Astrocyte (in vitro differentiated cells and primary cell): ENCODE results near the gene PHAF1. TPM values are rescaled to one million over a fixed set of nuclear protein-coding genes. Genes with fewer than 3 reads are reported as not detected.
A peak's percentile ranks its signal among the peaks of the same experiment; 100 is the strongest.

Experiments used
- DNase-seq: peaks from one replicate; pipeline ENCODE4 v3.0.0-alpha.2; 2010; ENCODE audit warnings: low read depth
- FAIRE-seq: peaks from 2 replicates; lab custom pipeline; 2011; peaks lifted over from hg19 to GRCh38; lab: Jason Lieb, UNC
- H2AFZ ChIP-seq: 2 replicates; pipeline ENCODE4 v1.6.0; 2012; ENCODE audit warnings: low read depth, low read length, inconsistent platforms
- H3K27ac ChIP-seq: 2 replicates; pipeline ENCODE4 v1.5.1; 2011; ENCODE audit warnings: low read depth, low read length, inconsistent platforms
- H3K27me3 ChIP-seq: 2 replicates; pipeline ENCODE4 v1.6.0; 2011; ENCODE audit warnings: low read length, inconsistent platforms; ENCODE audit not compliant: insufficient read depth
- H3K36me3 ChIP-seq: 2 replicates; pipeline ENCODE4 v1.5.1; 2011; ENCODE audit warnings: low read length, inconsistent platforms; ENCODE audit not compliant: insufficient read depth
- H3K4me1 ChIP-seq: 2 replicates; pipeline ENCODE4 v1.5.1; 2011; ENCODE audit warnings: low read length, inconsistent platforms; ENCODE audit not compliant: insufficient read depth
- H3K4me2 ChIP-seq: 2 replicates; pipeline ENCODE4 v1.6.0; 2012; ENCODE audit warnings: low read length, inconsistent platforms
- H3K4me3 ChIP-seq: 2 replicates; pipeline ENCODE4 v1.5.1; 2011; ENCODE audit warnings: low read depth, mild to moderate bottlenecking, low read length, inconsistent platforms; ENCODE audit not compliant: insufficient read depth
- H3K79me2 ChIP-seq: 2 replicates; pipeline ENCODE4 v1.6.0; 2012; ENCODE audit warnings: mild to moderate bottlenecking, low read length, inconsistent platforms; ENCODE audit not compliant: insufficient read depth
- H3K9ac ChIP-seq: 2 replicates; pipeline ENCODE4 v1.6.0; 2012; ENCODE audit warnings: mild to moderate bottlenecking, low read length, inconsistent platforms
- H3K9me3 ChIP-seq: 2 replicates; pipeline ENCODE4 v1.5.1; 2012; ENCODE audit warnings: low read depth, mild to moderate bottlenecking, low read length, inconsistent platforms; ENCODE audit not compliant: insufficient read depth
- H4K20me1 ChIP-seq: 2 replicates; pipeline ENCODE4 v1.6.0; 2012; ENCODE audit warnings: low read length, inconsistent platforms; ENCODE audit not compliant: insufficient read depth
- H3K27ac Mint-ChIP-seq: one replicate; pipeline ENCODE4 v1.8.0; 2021; ENCODE audit warnings: mild to moderate bottlenecking, mixed read lengths; ENCODE audit not compliant: unreplicated experiment
- H3K27me3 Mint-ChIP-seq: one replicate; pipeline ENCODE4 v1.8.0; 2021; ENCODE audit warnings: low read depth, mixed read lengths; ENCODE audit not compliant: unreplicated experiment
- H3K36me3 Mint-ChIP-seq: one replicate; pipeline ENCODE4 v1.8.0; 2021; ENCODE audit warnings: low read depth, mixed read lengths; ENCODE audit not compliant: unreplicated experiment
- H3K4me1 Mint-ChIP-seq: one replicate; pipeline ENCODE4 v1.8.0; 2021; ENCODE audit warnings: low read depth, mixed read lengths; ENCODE audit not compliant: unreplicated experiment
- H3K4me3 Mint-ChIP-seq: one replicate; pipeline ENCODE4 v1.8.0; 2021; ENCODE audit warnings: mild to moderate bottlenecking, moderate library complexity, mixed read lengths; ENCODE audit not compliant: unreplicated experiment
- H3K9me3 Mint-ChIP-seq: one replicate; pipeline ENCODE4 v1.8.0; 2021; ENCODE audit warnings: mild to moderate bottlenecking, mixed read lengths; ENCODE audit not compliant: unreplicated experiment
- CTCF ChIP-seq: IDR thresholded peaks from 2 replicates; pipeline ENCODE4 v1.5.1; 2011; ENCODE audit warnings: low read depth, mild to moderate bottlenecking, inconsistent platforms, low read length, moderate library complexity; ENCODE audit not compliant: insufficient read depth
- EZH2 ChIP-seq: IDR thresholded peaks from 2 replicates; pipeline ENCODE4 v1.6.1; 2012; ENCODE audit warnings: mild to moderate bottlenecking, low read length, inconsistent platforms; ENCODE audit not compliant: insufficient read depth
- total RNA-seq: library from RNA; stranded (reverse); gene quantifications from 2 replicates; pipeline ENCODE4 v1.2.1, GENCODE V29; 2021

PHAF1 gene
- total RNA-seq, 1 donor from 2014 or later = 17.1 TPM

DNA sequence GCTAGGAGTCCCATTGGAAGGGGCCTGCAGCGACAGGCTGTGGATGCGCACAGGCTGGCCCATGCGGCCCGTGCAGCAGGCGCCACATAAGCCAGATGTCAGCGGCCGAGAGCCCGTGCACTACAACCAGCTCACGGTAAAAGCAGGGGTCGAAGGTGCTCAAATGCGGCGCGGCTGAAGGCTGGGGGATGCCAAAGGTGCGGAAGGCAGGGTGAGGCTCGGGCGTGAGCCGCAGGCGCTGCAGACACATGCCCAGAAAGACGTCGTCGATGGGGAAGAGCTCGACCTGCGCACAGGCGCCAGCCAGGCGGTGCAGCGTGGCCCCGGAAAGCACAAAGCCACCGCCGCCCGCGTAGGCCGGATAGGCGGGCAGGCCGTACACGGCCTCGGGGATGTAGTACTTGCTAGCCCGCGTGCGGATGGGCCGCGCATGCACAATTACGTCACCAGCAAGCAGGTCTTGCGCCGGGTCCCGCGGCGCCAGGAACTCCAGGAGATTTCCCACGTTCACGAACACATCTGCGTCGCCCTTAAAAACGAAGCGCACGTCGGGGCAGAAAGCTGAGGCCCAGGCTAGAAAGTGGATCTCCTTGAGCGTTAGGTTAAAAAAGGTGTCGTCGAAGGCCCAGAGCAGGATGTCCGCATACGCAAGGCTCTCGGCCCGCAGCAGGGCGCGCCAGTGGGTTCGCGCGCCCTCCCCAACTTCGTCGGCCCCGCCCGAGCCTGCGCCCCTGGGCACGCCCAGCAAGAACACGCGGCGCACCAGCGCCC is 39.7 kb downstream of the PHAF1 start:
- H2AFZ ChIP-seq = peak overlapping the region; percentile 81
- H3K9me3 ChIP-seq = no peaks in the 10 kb centered on the region
- peak overlapping the region; percentile 88 for H3K4me2 ChIP-seq
- no peak overlapping the region for H3K27ac ChIP-seq
- H3K9ac ChIP-seq = no peak overlapping the region
- Mint-ChIP-seq H3K27ac (peak overlapping the region; percentile 41), H3K36me3 (peaks cover 27% of the 10 kb centered on the region), H3K9me3 (peaks cover 4% of the 10 kb centered on the region), H3K4me3 (peak overlapping the region; percentile 57), H3K27me3 (peaks cover 28% of the 10 kb centered on the region), H3K4me1 (no peaks in the 10 kb centered on the region)
- TF ChIP-seq CTCF (no peak), EZH2 (no peak)
- peaks cover 2% of the 10 kb centered on the region for H3K4me1 ChIP-seq
- H3K36me3 ChIP-seq = peaks cover 19% of the 10 kb centered on the region
- no peak overlapping the region for H3K4me3 ChIP-seq
- FAIRE-seq (no peak), DNase-seq (no peak)
- peaks cover 10% of the 10 kb centered on the region for H3K27me3 ChIP-seq
- no peaks in the 10 kb centered on the region for H3K79me2 ChIP-seq
- peaks cover 28% of the 10 kb centered on the region for H4K20me1 ChIP-seq

GRCh38 chr16:67150047-67150832 is 40.5 kb downstream of the PHAF1 start:
- no peak for FAIRE-seq
- no peak for TF ChIP-seq EZH2
- peaks cover 4% of the 10 kb centered on the region for H3K9me3 Mint-ChIP-seq
- peak; percentile 69 for DNase-seq
- peak overlapping the region; percentile 81 for H2AFZ ChIP-seq
- H4K20me1 ChIP-seq = peaks cover 30% of the 10 kb centered on the region
- H3K27me3 ChIP-seq = peaks cover 13% of the 10 kb centered on the region
- peak overlapping the region; percentile 77 for H3K9ac ChIP-seq
- peaks cover 24% of the 10 kb centered on the region for H3K36me3 Mint-ChIP-seq
- no peak overlapping the region for H3K4me3 Mint-ChIP-seq
- peak overlapping the region; percentile 55 for H3K4me3 ChIP-seq
- H3K9me3 ChIP-seq = no peaks in the 10 kb centered on the region
- no peaks in the 10 kb centered on the region for H3K4me1 Mint-ChIP-seq
- H3K27ac ChIP-seq = no peak overlapping the region
- H3K4me2 ChIP-seq = peak overlapping the region; percentile 88
- H3K4me1 ChIP-seq = peaks cover 2% of the 10 kb centered on the region
- H3K36me3 ChIP-seq = peaks cover 13% of the 10 kb centered on the region
- H3K79me2 ChIP-seq = no peaks in the 10 kb centered on the region
- H3K27ac Mint-ChIP-seq = no peak overlapping the region
- peaks cover 30% of the 10 kb centered on the region for H3K27me3 Mint-ChIP-seq

GRCh38 chr16:67150833-67151396 is 41.2 kb downstream of the PHAF1 start, which contains the start of gene B3GNT9:
B3GNT9 (minus strand) TSS chr16:67150998; CDS start chr16:67150485, 513 bp downstream.
- Mint-ChIP-seq H3K36me3 (peaks cover 21% of the 10 kb centered on the region), H3K27ac (peak within 1 kb of the TSS; percentile 26), H3K4me1 (no peaks in the 10 kb centered on the region), H3K4me3 (peak within 1 kb of the TSS; percentile 75), H3K27me3 (peaks cover 35% of the 10 kb centered on the region), H3K9me3 (peaks cover 4% of the 10 kb centered on the region)
- Histone ChIP-seq H3K4me2 (peak within 1 kb of the TSS; percentile 88), H3K4me1 (peaks cover 6% of the 10 kb centered on the region), H4K20me1 (peaks cover 36% of the 10 kb centered on the region), H3K9ac (peak within 1 kb of the TSS; percentile 77), H3K9me3 (no peaks in the 10 kb centered on the region), H3K79me2 (no peaks in the 10 kb centered on the region), H2AFZ (peak within 1 kb of the TSS; percentile 81), H3K36me3 (peaks cover 8% of the 10 kb centered on the region), H3K27me3 (peaks cover 19% of the 10 kb centered on the region), H3K4me3 (peak within 1 kb of the TSS; percentile 55), H3K27ac (no peak within 1 kb of the TSS)
- peak; percentile 65 for DNase-seq
- no peak for TF ChIP-seq EZH2
- TF ChIP-seq CTCF = no peak
- FAIRE-seq = no peak
